Endothelial cell of umbilical vein (primary cell): ENCODE measurements around the gene SYK. TPM values are rescaled to one million over a fixed set of nuclear protein-coding genes. Genes with fewer than 3 reads are reported as not detected.

Source experiments
- BruUV-seq: library from RNA; stranded (reverse); fragments of 400-500 nt; replicated peaks from 2 replicates; lab custom pipeline; 2021; lab: Mats Ljungman, UMichigan
- CTCF ChIA-PET: fragments of 300-600, 350-600 bp; sonication (Branson Sonifier 250); formaldehyde crosslinking; loops from one replicate; lab custom pipeline; 2021; ENCODE audit warnings: antibody characterized with exemption, inconsistent platforms; lab: Charles Lee
- POLR2A ChIA-PET: fragments of 300-600, 350-600 bp; sonication (Branson Sonifier 250); formaldehyde crosslinking; loops from one replicate; lab custom pipeline; 2021; ENCODE audit warnings: antibody characterized with exemption, inconsistent platforms; lab: Charles Lee
- DNase-seq: peaks from one replicate; pipeline ENCODE4 v3.0.0-alpha.2; 2011; ENCODE audit warnings: low read depth, low spot score
- FAIRE-seq: peaks from 2 replicates; lab custom pipeline; 2011; peaks lifted over from hg19 to GRCh38; lab: Jason Lieb, UNC
- H2AFZ ChIP-seq: 2 replicates; pipeline ENCODE4 v1.6.0; 2012; ENCODE audit warnings: low read depth, low read length, control low read depth, inconsistent platforms
- H3K27ac ChIP-seq: 2 replicates; pipeline ENCODE4 v1.5.1; 2011; ENCODE audit warnings: low read depth, mild to moderate bottlenecking, control low read depth, low read length, moderate library complexity; ENCODE audit not compliant: insufficient read depth
- H3K27me3 ChIP-seq, 2 experiments: 2 replicates each; pipeline versions ENCODE4 v1.6.0 to v1.6.1; 2011; ENCODE audit warnings: low read length in 2 of 2, mixed read lengths in 1 of 2; ENCODE audit not compliant: control insufficient read depth in 2 of 2, insufficient read depth in 2 of 2
- H3K36me3 ChIP-seq, 2 experiments: 2 replicates in 1 of 2; 3 replicates in 1 of 2; pipeline ENCODE4 v1.5.1; 2011; ENCODE audit warnings: low read length in 2 of 2, mild to moderate bottlenecking in 1 of 2, moderate library complexity in 1 of 2; ENCODE audit not compliant: control insufficient read depth in 2 of 2, insufficient read depth in 2 of 2; ENCODE audit errors: extremely low read depth in 1 of 2
- H3K4me1 ChIP-seq: 3 replicates; pipeline ENCODE4 v1.5.1; 2011; ENCODE audit warnings: mild to moderate bottlenecking, low read length; ENCODE audit not compliant: control insufficient read depth, insufficient read depth; ENCODE audit errors: extremely low read depth
- H3K4me2 ChIP-seq: 2 replicates; pipeline ENCODE4 v1.6.1; 2011; ENCODE audit warnings: low read length, control low read depth, mixed read lengths; ENCODE audit not compliant: insufficient read depth
- H3K4me3 ChIP-seq, 3 experiments: fragments of 200-600 bp in 1 of 3; sonication (generic), shearing (Covaris generic) in 1 of 3; replicated peaks in 1 of 3; 2 replicates each; pipeline ENCODE4 v1.5.1; 2011 to 2016; ENCODE audit warnings: control low read depth in 3 of 3, low read length in 3 of 3, mild to moderate bottlenecking in 2 of 3, inconsistent platforms in 1 of 3, low read depth in 1 of 3, moderate library complexity in 1 of 3; ENCODE audit not compliant: insufficient read depth in 1 of 3
- H3K79me2 ChIP-seq: 2 replicates; pipeline ENCODE4 v1.6.0; 2012; ENCODE audit warnings: low read length, inconsistent platforms; ENCODE audit not compliant: control insufficient read depth, insufficient read depth
- H3K9ac ChIP-seq: replicated peaks from 2 replicates; pipeline ENCODE3; 2011; ENCODE audit warnings: low read length, control low read depth; ENCODE audit not compliant: insufficient read depth; ENCODE audit errors: extremely low read depth
- H3K9me1 ChIP-seq: replicated peaks from 3 replicates; pipeline ENCODE4 v1.6.0; 2011; ENCODE audit warnings: mild to moderate bottlenecking, low read length; ENCODE audit not compliant: control insufficient read depth, insufficient read depth; ENCODE audit errors: extremely low read depth
- H3K9me3 ChIP-seq: replicated peaks from 2 replicates; pipeline ENCODE4 v1.5.1; 2012; ENCODE audit warnings: low read length, inconsistent platforms; ENCODE audit not compliant: control insufficient read depth, insufficient read depth
- H4K20me1 ChIP-seq: replicated peaks from 2 replicates; pipeline ENCODE3; 2011; ENCODE audit warnings: mild to moderate bottlenecking, low read length; ENCODE audit not compliant: control insufficient read depth, insufficient read depth; ENCODE audit errors: extremely low read depth
- CTCF ChIP-seq, 2 donors: IDR thresholded peaks; 1 replicate in 1 of 2; 2 replicates in 1 of 2; pipeline ENCODE4 v1.5.1; 2011; ENCODE audit warnings: low read length in 2 of 2, mild to moderate bottlenecking in 2 of 2, moderate library complexity in 2 of 2, control low read depth in 1 of 2, inconsistent platforms in 1 of 2, low read depth in 1 of 2; ENCODE audit not compliant: insufficient read depth in 1 of 2; ENCODE audit errors: extremely low read depth in 1 of 2
- EZH2 ChIP-seq: IDR thresholded peaks from 2 replicates; pipeline ENCODE4 v1.6.1; 2012; ENCODE audit warnings: borderline replicate concordance, low read depth, mild to moderate bottlenecking, moderate library complexity, low read length, inconsistent platforms; ENCODE audit not compliant: severe bottlenecking
- FOS ChIP-seq: IDR thresholded peaks from 2 replicates; pipeline ENCODE4 v1.6.1; 2011; ENCODE audit warnings: mild to moderate bottlenecking, low read length, moderate library complexity, borderline replicate concordance; ENCODE audit not compliant: insufficient read depth
- GATA2 ChIP-seq: IDR thresholded peaks from 2 replicates; pipeline ENCODE4 v1.7.0; 2011; ENCODE audit warnings: low read depth, mild to moderate bottlenecking, moderate library complexity, mixed read lengths, low read length; ENCODE audit not compliant: insufficient read length, insufficient read depth
- JUN ChIP-seq: IDR thresholded peaks from 2 replicates; pipeline ENCODE4 v1.6.1; 2011; ENCODE audit warnings: borderline replicate concordance, low read depth; ENCODE audit not compliant: insufficient read length, insufficient read depth
- MAX ChIP-seq: IDR thresholded peaks from 2 replicates; pipeline ENCODE4 v1.6.1; 2011; ENCODE audit not compliant: insufficient read depth, insufficient read length
- MYC ChIP-seq: IDR thresholded peaks from one replicate; pipeline ENCODE4 v1.6.1; 2011; ENCODE audit warnings: mild to moderate bottlenecking, low read depth, low read length
- POLR2A ChIP-seq: IDR thresholded peaks from 2 replicates; pipeline ENCODE4 v1.6.1; 2012; ENCODE audit warnings: low read depth, mild to moderate bottlenecking, control low read depth, low read length
- POLR2AphosphoS5 ChIP-seq: IDR thresholded peaks from 2 replicates; pipeline ENCODE4 v1.6.1; 2012; ENCODE audit warnings: low read depth, mild to moderate bottlenecking, control low read depth, low read length, moderate library complexity; ENCODE audit not compliant: insufficient read depth
- dilution Hi-C: fragments of 300-500 bp; cut with MboI; formaldehyde crosslinking; loops from one replicate; pipeline ENCODE4 v1.15.0; 2019; ENCODE audit warnings: low sequenced_read_pairs; ENCODE audit not compliant: extremely low pct_ligation_motif_present
- intact Hi-C: fragments of 100-400 bp; cut with micrococcal nuclease; formaldehyde crosslinking; loops from one replicate; pipeline ENCODE4 v1.10.0; 2022
- polyA plus RNA-seq, 4 experiments: library from polyadenylated mRNA; depleted of rRNA in 3 of 4; stranded (reverse) in 3 of 4; unstranded in 1 of 4; fragments of >200 nt; gene quantifications; 2 replicates each; pipeline versions ENCODE4 v1.2.1 to v1.2.3, GENCODE V29; 2011 to 2012; ENCODE audit warnings: missing spikeins in 1 of 4
- total RNA-seq: library from RNA; stranded (reverse); gene quantifications from 2 replicates; pipeline ENCODE4 v1.2.3, GENCODE V29; 2021

The SYK gene
- total and polyA plus RNA-seq, 2 donors (not counting 3 experiments of a cell fraction or from before 2014, with no cell fraction given) = not detected

DNA sequence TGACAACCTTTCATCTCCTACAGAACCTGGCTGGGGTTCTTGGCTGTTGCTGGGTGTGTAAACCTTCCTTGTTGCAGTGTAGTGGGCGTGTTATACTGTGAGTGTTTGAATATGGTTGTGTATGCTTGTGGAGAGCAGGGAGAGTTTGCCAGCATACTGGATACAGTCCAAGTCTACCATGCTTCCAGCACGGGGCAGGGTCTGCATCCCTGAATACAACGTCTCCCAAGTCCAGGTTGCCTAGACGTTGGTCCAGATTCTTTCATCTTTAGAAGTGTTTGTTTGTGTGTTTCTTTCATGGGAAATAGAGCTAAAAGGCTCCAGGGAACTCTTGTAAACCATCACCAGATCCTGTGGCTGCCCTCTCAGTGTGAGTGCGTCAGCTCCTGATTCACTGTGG, 46.4 kb downstream of the SYK start:
- Histone ChIP-seq H3K27ac (no peak overlapping the region), H3K4me1 (no peaks in the 10 kb centered on the region), H3K9me3 (no peaks in the 10 kb centered on the region), H3K9ac (no peak overlapping the region), H2AFZ (no peak overlapping the region), H4K20me1 (no peaks in the 10 kb centered on the region), H3K27me3 (no peaks in the 10 kb centered on the region), H3K4me3 (no peak overlapping the region), H3K9me1 (no peaks in the 10 kb centered on the region), H3K79me2 (no peaks in the 10 kb centered on the region), H3K36me3 (no peaks in the 10 kb centered on the region), H3K4me2 (no peak overlapping the region)
- FAIRE-seq (no peak), DNase-seq (no peak)
- ChIA-PET CTCF (no interaction called here), POLR2A (no interaction called here)
- no peak for TF ChIP-seq POLR2AphosphoS5
- no peak for TF ChIP-seq GATA2
- TF ChIP-seq MAX = no peak
- no peak for TF ChIP-seq EZH2
- no peak for TF ChIP-seq POLR2A
- no peak for TF ChIP-seq JUN
- TF ChIP-seq CTCF (IDR thresholded peaks at IDR 0.05; ENCODE audit: extremely low read depth in 1 of 2, insufficient read depth in 1 of 2, low read depth in 1 of 2, low read length in 2 of 2) = no peak
- no peak for TF ChIP-seq FOS
- TF ChIP-seq MYC = no peak
- dilution Hi-C loops = no loop called here
- intact Hi-C loops = no loop called here
- no TSS peak for BruUV-seq
